ENCODE results near the gene AKAP13.

Gene AKAP13

DNA sequence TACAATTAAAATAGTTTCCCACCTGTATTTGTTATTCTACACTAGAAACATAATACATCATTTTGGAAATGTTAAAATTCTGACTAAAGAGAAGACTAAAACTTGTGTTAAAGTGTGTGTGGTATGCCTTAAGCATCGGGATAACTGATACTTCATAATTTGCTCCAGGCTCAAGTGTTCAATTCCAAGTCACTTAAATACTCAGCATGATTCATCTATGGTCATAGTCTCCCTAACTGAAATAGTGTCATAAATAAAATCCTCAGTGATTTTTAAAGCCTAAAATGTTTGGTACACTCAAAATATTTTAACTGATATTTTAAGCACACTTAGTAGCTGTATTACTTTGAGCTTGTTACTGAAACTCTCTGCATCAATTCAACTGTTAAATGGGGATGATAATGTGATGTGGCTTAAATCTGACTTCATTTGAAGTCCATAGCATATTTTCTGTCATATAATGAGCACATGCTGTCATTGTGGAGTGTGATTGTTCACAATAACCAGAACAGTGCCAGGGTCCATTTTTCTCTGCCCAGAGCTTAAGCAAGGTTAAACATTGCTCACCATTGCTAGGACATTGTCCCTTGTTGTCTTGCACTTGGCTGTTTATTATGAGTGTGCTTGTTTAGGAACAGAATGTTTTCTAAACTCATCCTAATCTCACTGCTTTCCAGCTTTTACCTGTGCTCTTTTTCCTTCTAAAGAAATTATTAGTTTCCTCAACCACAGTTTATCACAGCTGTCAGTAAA, 292.1 kb downstream of the AKAP13 start:
- no peak overlapping the region for H3K4me3 Mint-ChIP-seq
- no peak for ATAC-seq (ENCODE audit: low read depth)
- no peaks in the 10 kb centered on the region for H3K27me3 Mint-ChIP-seq
- peaks cover 36% of the 10 kb centered on the region for H3K36me3 Mint-ChIP-seq
- no peak for DNase-seq (ENCODE audit: low spot score in 2 of 2)
- no peaks in the 10 kb centered on the region for H3K9me3 Mint-ChIP-seq
- H3K27ac Mint-ChIP-seq, result peak overlapping the region; percentile 81
- H3K4me1 Mint-ChIP-seq, result peaks cover 7% of the 10 kb centered on the region

DNA sequence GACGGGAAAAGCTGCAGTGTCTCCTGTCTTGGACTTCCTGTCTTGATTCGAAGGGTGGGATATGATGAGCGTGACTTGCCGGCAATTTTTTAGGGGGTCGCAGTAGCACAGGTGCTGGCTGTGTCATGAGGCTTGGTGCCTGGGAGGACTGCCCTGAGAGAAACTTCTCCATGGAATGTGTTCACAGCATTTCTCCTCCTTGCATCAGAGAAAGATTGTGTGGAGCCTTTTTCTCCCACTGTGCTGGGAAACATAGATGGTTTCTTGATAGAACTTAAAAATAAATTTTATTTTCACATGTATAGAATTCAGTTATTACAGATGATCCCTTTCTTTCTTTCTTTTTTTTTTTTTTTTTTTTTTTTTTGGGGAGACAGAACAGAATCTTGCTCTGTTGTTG, 292.9 kb downstream of the AKAP13 start:
- Mint-ChIP-seq H3K27ac (peak overlapping the region; percentile 81), H3K4me3 (no peak overlapping the region), H3K9me3 (no peaks in the 10 kb centered on the region), H3K36me3 (peaks cover 30% of the 10 kb centered on the region), H3K27me3 (no peaks in the 10 kb centered on the region), H3K4me1 (peaks cover under 1% of the 10 kb centered on the region)
- no peak for ATAC-seq (ENCODE audit: low read depth)
- no peak for DNase-seq (ENCODE audit: low spot score in 2 of 2)

DNA sequence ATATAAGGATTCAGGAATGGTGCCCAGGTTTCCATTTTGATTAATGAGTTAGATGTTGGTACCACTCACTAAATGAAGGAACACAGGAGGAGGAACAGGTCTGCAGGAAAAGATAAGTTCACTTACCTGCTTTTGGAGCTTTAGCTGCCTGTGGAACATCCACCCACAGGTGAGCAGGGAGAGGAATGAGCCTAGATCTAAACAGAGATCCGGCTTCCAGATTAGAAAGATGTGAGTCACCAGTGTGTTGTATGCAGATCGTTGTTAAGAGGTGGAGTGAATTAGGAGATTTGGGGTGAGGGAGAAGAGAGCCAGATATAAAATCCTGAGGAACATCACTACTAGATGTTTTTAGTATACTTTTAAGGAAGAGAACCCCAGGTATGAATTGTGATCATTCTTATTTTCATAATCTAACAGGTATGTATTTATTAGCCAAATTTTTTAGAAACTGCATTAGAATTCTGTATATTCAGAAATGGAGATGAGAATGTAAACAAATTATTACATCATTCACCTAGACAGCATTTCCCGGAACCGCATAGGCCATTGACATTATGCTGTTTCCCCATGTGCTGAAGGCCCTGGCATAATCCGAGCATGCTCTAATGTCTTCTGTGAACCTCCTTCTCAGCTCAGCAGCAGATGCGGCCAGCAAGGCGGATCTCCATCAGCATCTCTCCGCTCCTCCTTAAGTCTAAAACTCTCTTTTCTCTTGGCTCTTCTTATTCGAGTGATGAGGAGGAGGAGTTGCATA, 296.1 kb downstream of the AKAP13 start:
- Mint-ChIP-seq H3K27ac (peak overlapping the region; percentile 61), H3K36me3 (peaks cover 26% of the 10 kb centered on the region), H3K27me3 (no peaks in the 10 kb centered on the region), H3K4me3 (no peak overlapping the region), H3K9me3 (no peaks in the 10 kb centered on the region), H3K4me1 (no peaks in the 10 kb centered on the region)
- ATAC-seq (ENCODE audit: low read depth) (no peak), DNase-seq (ENCODE audit: low spot score in 2 of 2) (no peak)

DNA sequence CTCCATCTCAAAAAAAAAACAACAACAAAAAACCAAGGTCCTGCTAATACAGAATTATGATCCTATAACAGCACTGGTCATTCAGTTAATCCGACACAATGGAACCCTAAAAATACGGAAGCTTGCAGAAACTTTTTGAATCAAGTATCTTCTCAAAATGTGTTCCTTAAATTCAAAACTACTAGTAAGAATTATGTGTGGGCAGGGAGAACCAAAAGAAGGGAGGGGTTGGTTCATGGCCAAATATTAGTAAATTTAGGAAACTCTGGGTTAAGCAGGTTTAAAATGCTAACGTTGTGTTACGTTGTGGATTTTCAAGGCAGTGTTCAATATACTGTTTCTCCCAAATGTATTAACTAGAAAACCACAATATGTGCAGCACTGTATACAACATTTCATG, 298.8 kb downstream of the AKAP13 start:
- H3K36me3 Mint-ChIP-seq, result peaks cover 24% of the 10 kb centered on the region
- no peak overlapping the region for H3K4me3 Mint-ChIP-seq
- DNase-seq (ENCODE audit: low spot score in 2 of 2), result no peak
- no peaks in the 10 kb centered on the region for H3K9me3 Mint-ChIP-seq
- peaks cover 3% of the 10 kb centered on the region for H3K4me1 Mint-ChIP-seq
- ATAC-seq (ENCODE audit: low read depth), result no peak
- H3K27me3 Mint-ChIP-seq, result no peaks in the 10 kb centered on the region
- H3K27ac Mint-ChIP-seq, result no peak overlapping the region

DNA sequence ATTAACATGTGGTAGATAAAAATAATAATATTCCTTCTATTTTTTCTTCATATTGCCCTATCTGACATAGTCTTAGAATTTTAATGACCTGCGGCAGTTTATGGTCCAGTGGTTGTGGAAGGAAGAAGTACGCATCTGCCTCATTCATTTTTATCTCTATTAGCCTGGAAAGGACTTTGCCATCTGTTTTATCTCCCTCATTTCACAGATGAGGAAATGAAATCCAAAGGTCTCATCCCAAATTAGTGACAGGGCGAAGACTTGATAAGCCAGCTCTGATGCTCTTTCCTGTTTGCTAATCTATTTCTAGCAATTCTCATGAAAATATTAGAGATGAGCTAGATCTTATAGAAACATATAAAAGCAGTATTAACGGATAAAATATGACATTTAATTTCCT, 301.0 kb downstream of the AKAP13 start:
- H3K27me3 Mint-ChIP-seq, result no peaks in the 10 kb centered on the region
- H3K4me1 Mint-ChIP-seq, result peaks cover 12% of the 10 kb centered on the region
- peaks cover 24% of the 10 kb centered on the region for H3K36me3 Mint-ChIP-seq
- no peaks in the 10 kb centered on the region for H3K9me3 Mint-ChIP-seq
- DNase-seq (ENCODE audit: low spot score in 2 of 2) (no peak), ATAC-seq (ENCODE audit: low read depth) (no peak)
- peak overlapping the region; percentile 55 for H3K27ac Mint-ChIP-seq
- no peak overlapping the region for H3K4me3 Mint-ChIP-seq

DNA sequence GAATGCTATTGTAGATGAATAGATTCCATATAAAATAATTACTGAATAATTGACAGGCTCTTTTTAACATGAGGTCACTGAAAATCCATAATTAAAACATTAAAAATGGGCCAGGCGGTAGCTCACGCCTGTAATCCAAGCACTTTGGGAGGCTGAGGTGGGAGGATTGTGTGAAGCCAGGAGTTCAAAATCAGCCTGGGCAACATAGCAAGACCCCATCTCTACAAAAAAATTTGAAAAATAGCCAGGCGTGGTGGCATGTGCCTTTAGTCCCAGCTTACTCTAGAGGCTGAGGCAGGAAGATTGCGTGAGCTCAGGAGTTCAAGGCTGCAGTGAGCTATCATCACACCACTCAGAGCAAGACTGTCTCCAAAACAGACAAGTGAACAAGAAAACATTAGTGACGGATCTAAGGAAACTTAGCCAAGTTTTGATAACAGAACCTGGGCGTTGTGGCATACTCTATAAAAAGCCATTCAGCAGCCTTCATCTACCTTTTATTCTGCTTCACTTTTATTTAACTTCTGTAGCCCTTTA, 303.8 kb downstream of the AKAP13 start:
- ATAC-seq (ENCODE audit: low read depth) (no peak), DNase-seq (ENCODE audit: low spot score in 2 of 2) (no peak)
- H3K27ac Mint-ChIP-seq, result peak overlapping the region; percentile 95
- H3K4me3 Mint-ChIP-seq, result no peak overlapping the region
- H3K36me3 Mint-ChIP-seq, result peaks cover 17% of the 10 kb centered on the region
- no peaks in the 10 kb centered on the region for H3K27me3 Mint-ChIP-seq
- peaks cover 27% of the 10 kb centered on the region for H3K4me1 Mint-ChIP-seq
- no peaks in the 10 kb centered on the region for H3K9me3 Mint-ChIP-seq

DNA sequence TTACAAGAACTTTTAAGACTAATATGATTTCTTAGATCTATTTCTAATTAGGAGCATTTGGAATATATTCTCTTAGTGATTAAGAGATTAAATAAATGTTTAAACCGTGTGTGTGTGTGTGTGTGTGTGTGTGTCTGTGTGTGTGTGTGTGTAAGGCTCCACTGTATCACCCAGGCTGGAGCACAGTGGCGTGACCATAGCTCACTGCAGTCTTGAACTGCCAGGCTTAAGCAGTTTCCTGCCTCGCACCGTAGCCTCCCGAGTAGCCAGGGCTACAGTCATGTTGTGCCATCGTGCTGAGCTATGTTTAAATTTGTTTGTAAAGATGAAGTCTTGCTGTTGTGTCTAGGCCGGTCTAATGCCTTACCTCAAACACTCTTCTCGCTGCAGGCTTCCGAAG, 305.0 kb downstream of the AKAP13 start:
- Mint-ChIP-seq H3K27me3 (no peaks in the 10 kb centered on the region), H3K36me3 (peaks cover 17% of the 10 kb centered on the region), H3K27ac (peak overlapping the region; percentile 95)

DNA sequence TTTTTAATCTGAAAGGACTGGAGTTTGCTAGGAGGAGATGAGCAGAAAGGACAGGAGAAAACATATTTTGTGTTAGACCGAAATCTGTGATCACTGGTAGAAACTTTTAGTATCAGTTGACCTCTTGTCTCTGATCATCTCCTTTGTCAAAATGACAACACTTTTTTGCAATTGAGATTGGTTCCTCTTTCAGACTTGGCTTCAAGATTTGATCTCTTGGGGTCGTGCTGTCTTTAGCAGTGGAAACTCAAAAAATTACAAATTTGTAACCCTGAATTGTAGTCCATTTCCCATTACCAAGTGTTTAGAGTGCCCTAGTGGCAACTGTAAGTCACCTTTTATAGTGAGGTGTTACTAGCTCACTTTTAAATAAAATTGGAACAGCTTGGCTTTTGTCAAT, 306.9 kb downstream of the AKAP13 start:
- Mint-ChIP-seq H3K27me3 (no peaks in the 10 kb centered on the region), H3K4me1 (peaks cover 46% of the 10 kb centered on the region), H3K4me3 (no peak overlapping the region), H3K36me3 (peaks cover 17% of the 10 kb centered on the region), H3K9me3 (no peaks in the 10 kb centered on the region), H3K27ac (peak overlapping the region; percentile 95)
- ATAC-seq (ENCODE audit: low read depth) (no peak), DNase-seq (ENCODE audit: low spot score in 2 of 2) (no peak)

More for the DNA sequence above, 305.0 kb downstream of the AKAP13 start:
- Mint-ChIP-seq H3K4me1 (peaks cover 33% of the 10 kb centered on the region), H3K9me3 (no peaks in the 10 kb centered on the region), H3K4me3 (no peak overlapping the region)
- DNase-seq (ENCODE audit: low spot score in 2 of 2) (no peak), ATAC-seq (ENCODE audit: low read depth) (peak; percentile 14)

DNA sequence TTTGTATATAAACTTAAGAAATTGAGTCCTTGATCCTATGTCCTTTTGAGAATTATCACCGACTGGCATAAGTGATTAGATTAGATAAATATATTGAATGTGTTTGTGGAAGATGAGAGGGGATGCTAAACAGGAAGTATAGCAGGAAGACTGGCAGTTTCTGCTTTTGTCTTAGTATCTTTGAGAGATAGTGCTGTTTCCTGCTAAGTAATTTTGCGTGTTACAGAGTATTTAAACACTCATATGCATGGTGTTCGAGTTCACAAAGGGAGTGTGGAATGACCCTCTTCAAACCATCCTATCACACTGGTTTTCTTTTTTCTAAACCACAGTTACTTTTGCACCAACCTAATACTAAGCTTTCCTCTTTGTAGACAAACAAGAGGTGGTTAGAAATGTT, 308.3 kb downstream of the AKAP13 start:
- H3K9me3 Mint-ChIP-seq, result no peaks in the 10 kb centered on the region
- H3K4me3 Mint-ChIP-seq, result peak overlapping the region; percentile 100
- peaks cover 54% of the 10 kb centered on the region for H3K4me1 Mint-ChIP-seq
- no peaks in the 10 kb centered on the region for H3K27me3 Mint-ChIP-seq
- H3K36me3 Mint-ChIP-seq, result peaks cover 15% of the 10 kb centered on the region
- peak; percentile 16 for ATAC-seq (ENCODE audit: low read depth)
- H3K27ac Mint-ChIP-seq, result peak overlapping the region; percentile 95
- DNase-seq (ENCODE audit: low spot score in 2 of 2), result no peak

DNA sequence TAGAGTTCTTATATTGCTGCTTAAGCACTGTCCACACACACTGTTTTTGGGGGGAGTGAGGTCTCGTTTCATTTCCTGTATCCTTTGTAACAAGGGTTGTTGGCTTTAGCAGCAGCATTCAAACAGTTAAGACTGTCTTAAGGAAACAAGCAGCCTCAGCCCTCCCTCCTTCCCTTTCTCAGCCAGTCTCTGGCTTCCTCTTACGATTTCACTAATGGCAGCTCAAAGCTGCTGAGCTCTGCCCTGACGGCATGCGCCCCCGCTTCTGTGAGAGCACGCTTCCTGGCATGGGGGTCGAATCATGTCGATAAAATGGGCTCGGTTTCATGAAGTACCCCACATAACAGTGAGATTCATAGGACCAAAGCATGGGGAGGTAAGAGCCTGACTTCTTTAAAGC, 309.3 kb downstream of the AKAP13 start:
- no peaks in the 10 kb centered on the region for H3K9me3 Mint-ChIP-seq
- H3K4me1 Mint-ChIP-seq, result peaks cover 52% of the 10 kb centered on the region
- no peaks in the 10 kb centered on the region for H3K27me3 Mint-ChIP-seq
- ATAC-seq (ENCODE audit: low read depth) (peak; percentile 78), DNase-seq (ENCODE audit: low spot score in 2 of 2) (peak; percentile 49 to 54)
- H3K27ac Mint-ChIP-seq, result peak overlapping the region; percentile 95
- peak overlapping the region; percentile 100 for H3K4me3 Mint-ChIP-seq
- H3K36me3 Mint-ChIP-seq, result peaks cover 10% of the 10 kb centered on the region

DNA sequence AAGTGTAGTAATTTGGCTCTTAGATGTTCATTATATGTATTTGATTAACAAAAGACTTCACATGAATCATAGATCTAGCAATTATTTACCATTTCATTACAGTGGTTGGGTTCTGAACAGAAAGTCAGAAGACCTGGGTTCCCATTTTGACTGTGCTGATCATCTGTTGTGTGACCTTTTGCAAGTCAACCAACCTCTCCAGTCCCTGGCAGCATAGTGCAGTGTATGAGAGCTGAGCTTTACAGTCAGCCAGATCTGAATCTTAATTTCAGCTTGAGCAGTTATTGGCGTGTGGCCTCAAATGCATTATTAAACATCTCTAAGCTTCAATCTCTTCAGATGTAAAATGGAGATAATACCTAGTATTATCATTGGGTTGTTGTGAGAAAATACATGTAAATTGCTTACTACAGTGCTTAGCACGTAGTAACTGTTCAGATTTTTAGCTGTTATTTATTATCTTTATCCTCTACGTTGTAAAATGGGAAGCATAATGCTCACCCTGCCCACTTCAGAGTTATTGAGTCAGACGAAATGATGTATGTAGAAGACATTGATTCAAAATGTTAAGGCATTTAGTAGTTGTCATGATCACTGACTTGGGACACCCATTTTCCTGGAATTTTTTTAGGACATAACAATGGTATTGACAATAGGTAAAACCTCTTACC, 310.3 kb downstream of the AKAP13 start:
- Mint-ChIP-seq H3K4me3 (peak overlapping the region; percentile 100), H3K36me3 (peaks cover 15% of the 10 kb centered on the region), H3K27ac (peak overlapping the region; percentile 95), H3K4me1 (peaks cover 51% of the 10 kb centered on the region), H3K27me3 (no peaks in the 10 kb centered on the region), H3K9me3 (no peaks in the 10 kb centered on the region)
- ATAC-seq (ENCODE audit: low read depth) (peak; percentile 17), DNase-seq (ENCODE audit: low spot score in 2 of 2) (no peak)

DNA sequence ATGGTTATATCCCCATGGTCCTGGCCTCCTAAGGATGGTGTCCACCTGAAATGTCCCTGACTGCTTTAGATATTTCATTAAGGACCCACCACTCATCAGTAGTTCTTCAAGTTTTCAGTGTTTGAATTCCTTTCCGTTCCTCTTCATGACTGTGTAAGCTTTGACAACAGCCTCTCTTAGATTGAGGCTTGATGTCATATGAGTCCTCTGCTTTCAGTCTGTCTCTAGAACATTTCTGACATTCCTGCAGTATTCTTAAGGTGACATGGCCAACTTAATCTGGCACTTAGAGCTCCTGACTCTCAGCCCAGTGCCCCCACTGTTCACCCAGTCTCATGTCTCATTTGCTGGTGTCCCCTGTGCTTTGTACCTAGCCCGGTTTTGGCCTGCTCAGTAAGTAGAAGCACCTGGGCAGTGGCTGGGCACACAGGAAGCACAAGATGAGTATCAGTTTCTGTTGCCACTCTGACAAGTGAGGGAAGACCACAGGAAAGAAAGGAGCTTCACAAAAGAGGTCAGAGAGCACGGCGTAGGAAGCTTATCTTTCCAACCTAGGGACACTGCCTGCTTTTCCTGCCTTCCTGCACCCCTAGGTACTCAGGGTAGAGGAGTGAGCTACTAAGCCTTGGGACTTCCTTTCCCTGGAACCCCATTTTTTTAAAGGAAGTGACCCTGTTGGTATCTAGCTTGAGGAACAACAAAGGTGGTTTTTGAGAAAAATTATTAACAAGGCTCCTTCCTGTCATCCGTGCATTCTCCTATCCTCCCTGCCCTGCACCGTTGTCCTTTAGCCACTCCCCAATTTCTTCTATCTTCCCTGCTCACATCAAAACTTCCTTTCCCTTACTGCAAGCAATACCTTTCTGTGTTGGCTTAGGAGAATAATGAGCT, 311.2 kb downstream of the AKAP13 start:
- Mint-ChIP-seq H3K27ac (peak overlapping the region; percentile 95), H3K4me1 (peaks cover 47% of the 10 kb centered on the region), H3K27me3 (no peaks in the 10 kb centered on the region), H3K4me3 (peak overlapping the region; percentile 100), H3K36me3 (peaks cover 16% of the 10 kb centered on the region), H3K9me3 (no peaks in the 10 kb centered on the region)
- ATAC-seq (ENCODE audit: low read depth) (peak; percentile 34), DNase-seq (ENCODE audit: low spot score in 2 of 2) (no peak)

DNA sequence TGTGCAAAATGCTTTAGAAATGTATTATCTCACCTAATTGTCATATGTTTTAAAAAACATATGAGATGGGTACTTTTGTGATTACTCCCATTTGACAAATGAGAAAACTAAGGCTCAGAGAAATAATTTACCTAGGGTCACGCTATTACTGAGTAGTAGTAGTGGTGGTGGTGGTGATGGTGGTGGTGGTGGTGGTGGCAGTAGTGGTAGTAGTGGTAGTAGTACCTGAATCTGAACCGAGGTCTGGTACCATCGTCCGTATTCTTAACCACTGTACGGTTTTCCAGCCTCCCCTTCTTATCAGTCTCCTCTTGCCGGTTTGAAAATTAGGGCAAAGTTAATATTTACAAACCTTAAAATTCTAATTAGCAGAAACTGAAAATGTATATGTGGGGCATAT, 311.9 kb downstream of the AKAP13 start:
- H3K36me3 Mint-ChIP-seq, result peaks cover 19% of the 10 kb centered on the region
- H3K4me1 Mint-ChIP-seq, result peaks cover 43% of the 10 kb centered on the region
- H3K4me3 Mint-ChIP-seq, result peak overlapping the region; percentile 100
- H3K9me3 Mint-ChIP-seq, result no peaks in the 10 kb centered on the region
- ATAC-seq (ENCODE audit: low read depth) (no peak), DNase-seq (ENCODE audit: low spot score in 2 of 2) (no peak)
- H3K27me3 Mint-ChIP-seq, result no peaks in the 10 kb centered on the region
- H3K27ac Mint-ChIP-seq, result peak overlapping the region; percentile 95

Data from memory B cell (primary cell).